Endothelial cell of umbilical vein (primary cell): ENCODE data around the gene KRTAP27-1. TPM values are rescaled to one million over a fixed set of nuclear protein-coding genes. Genes with fewer than 3 reads are reported as not detected.

Source experiments
- BruUV-seq: library from RNA; stranded (reverse); fragments of 400-500 nt; replicated peaks from 2 replicates; lab custom pipeline; 2021; lab: Mats Ljungman, UMichigan
- CTCF ChIA-PET: fragments of 300-600, 350-600 bp; sonication (Branson Sonifier 250); formaldehyde crosslinking; loops from one replicate; lab custom pipeline; 2021; ENCODE audit warnings: antibody characterized with exemption, inconsistent platforms; lab: Charles Lee
- POLR2A ChIA-PET: fragments of 300-600, 350-600 bp; sonication (Branson Sonifier 250); formaldehyde crosslinking; loops from one replicate; lab custom pipeline; 2021; ENCODE audit warnings: antibody characterized with exemption, inconsistent platforms; lab: Charles Lee
- DNase-seq: peaks from one replicate; pipeline ENCODE4 v3.0.0-alpha.2; 2011; ENCODE audit warnings: low read depth, low spot score
- FAIRE-seq: peaks from 2 replicates; lab custom pipeline; 2011; peaks lifted over from hg19 to GRCh38; lab: Jason Lieb, UNC
- H2AFZ ChIP-seq: 2 replicates; pipeline ENCODE4 v1.6.0; 2012; ENCODE audit warnings: low read depth, low read length, control low read depth, inconsistent platforms
- H3K27ac ChIP-seq: 2 replicates; pipeline ENCODE4 v1.5.1; 2011; ENCODE audit warnings: low read depth, mild to moderate bottlenecking, control low read depth, low read length, moderate library complexity; ENCODE audit not compliant: insufficient read depth
- H3K27me3 ChIP-seq, 2 experiments: 2 replicates each; pipeline versions ENCODE4 v1.6.0 to v1.6.1; 2011; ENCODE audit warnings: low read length in 2 of 2, mixed read lengths in 1 of 2; ENCODE audit not compliant: control insufficient read depth in 2 of 2, insufficient read depth in 2 of 2
- H3K36me3 ChIP-seq, 2 experiments: 2 replicates in 1 of 2; 3 replicates in 1 of 2; pipeline ENCODE4 v1.5.1; 2011; ENCODE audit warnings: low read length in 2 of 2, mild to moderate bottlenecking in 1 of 2, moderate library complexity in 1 of 2; ENCODE audit not compliant: control insufficient read depth in 2 of 2, insufficient read depth in 2 of 2; ENCODE audit errors: extremely low read depth in 1 of 2
- H3K4me1 ChIP-seq: 3 replicates; pipeline ENCODE4 v1.5.1; 2011; ENCODE audit warnings: mild to moderate bottlenecking, low read length; ENCODE audit not compliant: control insufficient read depth, insufficient read depth; ENCODE audit errors: extremely low read depth
- H3K4me2 ChIP-seq: 2 replicates; pipeline ENCODE4 v1.6.1; 2011; ENCODE audit warnings: low read length, control low read depth, mixed read lengths; ENCODE audit not compliant: insufficient read depth
- H3K4me3 ChIP-seq, 3 experiments: fragments of 200-600 bp in 1 of 3; sonication (generic), shearing (Covaris generic) in 1 of 3; replicated peaks in 1 of 3; 2 replicates each; pipeline ENCODE4 v1.5.1; 2011 to 2016; ENCODE audit warnings: control low read depth in 3 of 3, low read length in 3 of 3, mild to moderate bottlenecking in 2 of 3, inconsistent platforms in 1 of 3, low read depth in 1 of 3, moderate library complexity in 1 of 3; ENCODE audit not compliant: insufficient read depth in 1 of 3
- H3K79me2 ChIP-seq: 2 replicates; pipeline ENCODE4 v1.6.0; 2012; ENCODE audit warnings: low read length, inconsistent platforms; ENCODE audit not compliant: control insufficient read depth, insufficient read depth
- H3K9ac ChIP-seq: replicated peaks from 2 replicates; pipeline ENCODE3; 2011; ENCODE audit warnings: low read length, control low read depth; ENCODE audit not compliant: insufficient read depth; ENCODE audit errors: extremely low read depth
- H3K9me1 ChIP-seq: replicated peaks from 3 replicates; pipeline ENCODE4 v1.6.0; 2011; ENCODE audit warnings: mild to moderate bottlenecking, low read length; ENCODE audit not compliant: control insufficient read depth, insufficient read depth; ENCODE audit errors: extremely low read depth
- H3K9me3 ChIP-seq: replicated peaks from 2 replicates; pipeline ENCODE4 v1.5.1; 2012; ENCODE audit warnings: low read length, inconsistent platforms; ENCODE audit not compliant: control insufficient read depth, insufficient read depth
- H4K20me1 ChIP-seq: replicated peaks from 2 replicates; pipeline ENCODE3; 2011; ENCODE audit warnings: mild to moderate bottlenecking, low read length; ENCODE audit not compliant: control insufficient read depth, insufficient read depth; ENCODE audit errors: extremely low read depth
- CTCF ChIP-seq, 2 donors: IDR thresholded peaks; 1 replicate in 1 of 2; 2 replicates in 1 of 2; pipeline ENCODE4 v1.5.1; 2011; ENCODE audit warnings: low read length in 2 of 2, mild to moderate bottlenecking in 2 of 2, moderate library complexity in 2 of 2, control low read depth in 1 of 2, inconsistent platforms in 1 of 2, low read depth in 1 of 2; ENCODE audit not compliant: insufficient read depth in 1 of 2; ENCODE audit errors: extremely low read depth in 1 of 2
- EZH2 ChIP-seq: IDR thresholded peaks from 2 replicates; pipeline ENCODE4 v1.6.1; 2012; ENCODE audit warnings: borderline replicate concordance, low read depth, mild to moderate bottlenecking, moderate library complexity, low read length, inconsistent platforms; ENCODE audit not compliant: severe bottlenecking
- FOS ChIP-seq: IDR thresholded peaks from 2 replicates; pipeline ENCODE4 v1.6.1; 2011; ENCODE audit warnings: mild to moderate bottlenecking, low read length, moderate library complexity, borderline replicate concordance; ENCODE audit not compliant: insufficient read depth
- GATA2 ChIP-seq: IDR thresholded peaks from 2 replicates; pipeline ENCODE4 v1.7.0; 2011; ENCODE audit warnings: low read depth, mild to moderate bottlenecking, moderate library complexity, mixed read lengths, low read length; ENCODE audit not compliant: insufficient read length, insufficient read depth
- JUN ChIP-seq: IDR thresholded peaks from 2 replicates; pipeline ENCODE4 v1.6.1; 2011; ENCODE audit warnings: borderline replicate concordance, low read depth; ENCODE audit not compliant: insufficient read length, insufficient read depth
- MYC ChIP-seq: IDR thresholded peaks from one replicate; pipeline ENCODE4 v1.6.1; 2011; ENCODE audit warnings: mild to moderate bottlenecking, low read depth, low read length
- POLR2A ChIP-seq: IDR thresholded peaks from 2 replicates; pipeline ENCODE4 v1.6.1; 2012; ENCODE audit warnings: low read depth, mild to moderate bottlenecking, control low read depth, low read length
- POLR2AphosphoS5 ChIP-seq: IDR thresholded peaks from 2 replicates; pipeline ENCODE4 v1.6.1; 2012; ENCODE audit warnings: low read depth, mild to moderate bottlenecking, control low read depth, low read length, moderate library complexity; ENCODE audit not compliant: insufficient read depth
- dilution Hi-C: fragments of 300-500 bp; cut with MboI; formaldehyde crosslinking; loops from one replicate; pipeline ENCODE4 v1.15.0; 2019; ENCODE audit warnings: low sequenced_read_pairs; ENCODE audit not compliant: extremely low pct_ligation_motif_present
- intact Hi-C: fragments of 100-400 bp; cut with micrococcal nuclease; formaldehyde crosslinking; loops from one replicate; pipeline ENCODE4 v1.10.0; 2022
- polyA plus RNA-seq, 4 experiments: library from polyadenylated mRNA; depleted of rRNA in 3 of 4; stranded (reverse) in 3 of 4; unstranded in 1 of 4; fragments of >200 nt; gene quantifications; 2 replicates each; pipeline versions ENCODE4 v1.2.1 to v1.2.3, GENCODE V29; 2011 to 2012; ENCODE audit warnings: missing spikeins in 1 of 4
- total RNA-seq: library from RNA; stranded (reverse); gene quantifications from 2 replicates; pipeline ENCODE4 v1.2.3, GENCODE V29; 2021
- TF ChIP-seq, protein P1 (sequence below): IDR thresholded peaks from 2 replicates; pipeline ENCODE4 v1.6.1; 2011; ENCODE audit not compliant: insufficient read depth, insufficient read length

KRTAP27-1 gene
- total and polyA plus RNA-seq, 2 donors (not counting 3 experiments of a cell fraction or from before 2014, with no cell fraction given) = not detected

GRCh38 chr21:30320215-30320614 lies 17.3 kb downstream of the KRTAP27-1 start, which contains the start of gene KRTAP26-1:
Gene KRTAP26-1 (minus strand): TSS chr21:30320315. CDS start chr21:30320035, 280 bp downstream.
- intact Hi-C loops (no loop called here), dilution Hi-C loops (no loop called here)
- Histone ChIP-seq H3K4me3 (no peak within 1 kb of the TSS), H3K9me3 (peaks cover 2% of the 10 kb centered on the region), H3K27ac (no peak within 1 kb of the TSS), H3K79me2 (no peaks in the 10 kb centered on the region), H3K4me1 (no peaks in the 10 kb centered on the region), H3K4me2 (no peak within 1 kb of the TSS), H3K9me1 (no peaks in the 10 kb centered on the region), H3K9ac (no peak within 1 kb of the TSS), H3K36me3 (no peaks in the 10 kb centered on the region), H4K20me1 (no peaks in the 10 kb centered on the region), H3K27me3 (no peaks in the 10 kb centered on the region), H2AFZ (no peak within 1 kb of the TSS)
- ChIA-PET POLR2A (no interaction called here), CTCF (no interaction called here)
- BruUV-seq = no TSS peak
- no peak for FAIRE-seq
- DNase-seq = no peak
- TF ChIP-seq GATA2 = no peak
- TF ChIP-seq CTCF (IDR thresholded peaks at IDR 0.05; ENCODE audit: extremely low read depth in 1 of 2, insufficient read depth in 1 of 2, low read depth in 1 of 2, low read length in 2 of 2) = no peak
- TF ChIP-seq MYC = no peak
- TF ChIP-seq JUN = no peak
- TF ChIP-seq FOS = no peak
- TF ChIP-seq, protein P1, sequence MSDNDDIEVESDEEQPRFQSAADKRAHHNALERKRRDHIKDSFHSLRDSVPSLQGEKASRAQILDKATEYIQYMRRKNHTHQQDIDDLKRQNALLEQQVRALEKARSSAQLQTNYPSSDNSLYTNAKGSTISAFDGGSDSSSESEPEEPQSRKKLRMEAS = no peak
- no peak for TF ChIP-seq POLR2AphosphoS5
- TF ChIP-seq POLR2A = no peak
- TF ChIP-seq EZH2 = no peak
